Smooth muscle cell (in vitro differentiated cells): ENCODE measurements around the gene GLI2. TPM values are rescaled to one million over a fixed set of nuclear protein-coding genes. Genes with fewer than 3 reads are reported as not detected.
A peak's percentile ranks its signal among the peaks of the same experiment; 100 is the strongest.

Experiments
- DNase-seq: peaks from one replicate; lab custom pipeline; 2025; ENCODE audit not compliant: unreplicated experiment; lab: John Stamatoyannopoulos, UW
- H2AFZ ChIP-seq: fragments of 200-600 bp; sonication (generic); 2 replicates; pipeline ENCODE4 v1.6.0; 2016; ENCODE audit warnings: antibody characterized with exemption, low read depth, mild to moderate bottlenecking
- H3F3A ChIP-seq: fragments of 200-600 bp; sonication (generic); 2 replicates; pipeline ENCODE4 v1.6.0; 2017; ENCODE audit warnings: antibody characterized with exemption, low read depth
- H3K27ac ChIP-seq: fragments of 200-600 bp; sonication (generic); 2 replicates; pipeline ENCODE4 v1.5.1; 2016; ENCODE audit warnings: low read depth, mild to moderate bottlenecking
- H3K27me3 ChIP-seq: fragments of 200-600 bp; sonication (generic); 2 replicates; pipeline ENCODE4 v1.6.1; 2016; ENCODE audit warnings: low read depth, mild to moderate bottlenecking
- H3K36me3 ChIP-seq: fragments of 200-600 bp; sonication (generic); 2 replicates; pipeline ENCODE4 v1.5.1; 2016; ENCODE audit warnings: low read depth
- H3K4me1 ChIP-seq: fragments of 200-600 bp; sonication (generic); 2 replicates; pipeline ENCODE4 v1.5.1; 2016; ENCODE audit warnings: low read depth
- H3K4me2 ChIP-seq: fragments of 200-600 bp; sonication (generic); 2 replicates; pipeline ENCODE4 v1.6.0; 2016; ENCODE audit warnings: mild to moderate bottlenecking
- H3K4me3 ChIP-seq: fragments of 200-600 bp; sonication (generic); 2 replicates; pipeline ENCODE4 v1.5.1; 2016; ENCODE audit warnings: mild to moderate bottlenecking
- H3K79me2 ChIP-seq: fragments of 200-600 bp; sonication (generic); 2 replicates; pipeline ENCODE4 v1.6.0; 2016; ENCODE audit warnings: low read depth, mild to moderate bottlenecking
- H3K9ac ChIP-seq: fragments of 200-600 bp; sonication (generic); 2 replicates; pipeline ENCODE4 v1.6.0; 2016; ENCODE audit warnings: low read depth
- H3K9me3 ChIP-seq: fragments of 200-600 bp; sonication (generic); replicated peaks from 2 replicates; pipeline ENCODE4 v1.5.1; 2016; ENCODE audit warnings: low read depth
- H4K20me1 ChIP-seq: fragments of 200-600 bp; sonication (generic); 2 replicates; pipeline ENCODE4 v1.6.0; 2016; ENCODE audit warnings: low read depth
- WGBS: methylation state at CpG from one replicate; pipeline ENCODE4 v1.1.7; 2016; ENCODE audit warnings: low lambda C conversion rate; 5-methylcytosine and 5-hydroxymethylcytosine counted together
- polyA plus RNA-seq: library from polyadenylated mRNA; unstranded; fragments of >200 nt; fragmentation: Nextera tagmentation; extraction: Ambion mirVana; gene quantifications from 2 replicates; pipeline ENCODE4 v1.2.1, GENCODE V29; 2016
- total RNA-seq: library from RNA; depleted of rRNA; stranded (reverse); fragments of >200 nt; gene quantifications from 2 replicates; pipeline ENCODE4 v1.2.3, GENCODE V29; 2014
- TF ChIP-seq, protein P1 (sequence below): fragments of 200-600 bp; sonication (generic); IDR thresholded peaks from 2 replicates; pipeline ENCODE4 v1.5.1; 2017; ENCODE audit warnings: borderline replicate concordance, mild to moderate bottlenecking, antibody characterized with exemption; ENCODE audit not compliant: insufficient read depth, poor library complexity, severe bottlenecking

The GLI2 gene
- total and polyA plus RNA-seq, 2 experiments from 2014 or later, result 9.4 to 10.6 TPM

DNA sequence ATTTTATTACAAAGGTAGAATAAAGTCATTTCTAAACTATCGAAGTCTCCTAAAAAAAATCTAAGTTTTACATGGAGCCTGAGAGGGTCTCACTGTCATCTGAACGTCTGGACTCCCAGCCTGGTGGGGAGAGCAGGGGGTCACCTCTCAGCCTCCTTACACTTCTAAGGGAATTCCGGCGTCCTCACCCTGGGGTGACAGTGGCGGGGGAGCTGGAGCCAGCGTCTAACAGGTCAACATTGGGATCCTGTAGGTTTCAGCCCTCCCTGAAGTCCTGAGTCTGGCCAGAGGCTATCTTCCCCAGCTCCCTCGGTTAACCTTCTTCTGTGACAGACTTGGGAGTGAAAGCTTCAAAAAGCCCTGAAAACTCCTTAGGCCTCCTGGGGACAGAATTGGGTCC lies 34.6 kb upstream of the GLI2 start:
- no peaks in the 10 kb centered on the region for H3K36me3 ChIP-seq
- H3K27ac ChIP-seq, result no peak overlapping the region
- no peaks in the 10 kb centered on the region for H3K9me3 ChIP-seq
- H3K79me2 ChIP-seq, result no peaks in the 10 kb centered on the region
- H3K27me3 ChIP-seq, result no peaks in the 10 kb centered on the region
- H3K9ac ChIP-seq, result no peak overlapping the region
- no peak overlapping the region for H3K4me3 ChIP-seq
- H4K20me1 ChIP-seq, result no peaks in the 10 kb centered on the region
- DNase-seq, result no peak
- peaks cover 6% of the 10 kb centered on the region for H3F3A ChIP-seq
- H3K4me2 ChIP-seq, result no peak overlapping the region
- H2AFZ ChIP-seq, result no peak overlapping the region
- 86% methylated on average over 7 of the region's 7 CpGs for WGBS
- no peaks in the 10 kb centered on the region for H3K4me1 ChIP-seq
- TF ChIP-seq, protein P1, sequence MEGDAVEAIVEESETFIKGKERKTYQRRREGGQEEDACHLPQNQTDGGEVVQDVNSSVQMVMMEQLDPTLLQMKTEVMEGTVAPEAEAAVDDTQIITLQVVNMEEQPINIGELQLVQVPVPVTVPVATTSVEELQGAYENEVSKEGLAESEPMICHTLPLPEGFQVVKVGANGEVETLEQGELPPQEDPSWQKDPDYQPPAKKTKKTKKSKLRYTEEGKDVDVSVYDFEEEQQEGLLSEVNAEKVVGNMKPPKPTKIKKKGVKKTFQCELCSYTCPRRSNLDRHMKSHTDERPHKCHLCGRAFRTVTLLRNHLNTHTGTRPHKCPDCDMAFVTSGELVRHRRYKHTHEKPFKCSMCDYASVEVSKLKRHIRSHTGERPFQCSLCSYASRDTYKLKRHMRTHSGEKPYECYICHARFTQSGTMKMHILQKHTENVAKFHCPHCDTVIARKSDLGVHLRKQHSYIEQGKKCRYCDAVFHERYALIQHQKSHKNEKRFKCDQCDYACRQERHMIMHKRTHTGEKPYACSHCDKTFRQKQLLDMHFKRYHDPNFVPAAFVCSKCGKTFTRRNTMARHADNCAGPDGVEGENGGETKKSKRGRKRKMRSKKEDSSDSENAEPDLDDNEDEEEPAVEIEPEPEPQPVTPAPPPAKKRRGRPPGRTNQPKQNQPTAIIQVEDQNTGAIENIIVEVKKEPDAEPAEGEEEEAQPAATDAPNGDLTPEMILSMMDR, result no peak

DNA sequence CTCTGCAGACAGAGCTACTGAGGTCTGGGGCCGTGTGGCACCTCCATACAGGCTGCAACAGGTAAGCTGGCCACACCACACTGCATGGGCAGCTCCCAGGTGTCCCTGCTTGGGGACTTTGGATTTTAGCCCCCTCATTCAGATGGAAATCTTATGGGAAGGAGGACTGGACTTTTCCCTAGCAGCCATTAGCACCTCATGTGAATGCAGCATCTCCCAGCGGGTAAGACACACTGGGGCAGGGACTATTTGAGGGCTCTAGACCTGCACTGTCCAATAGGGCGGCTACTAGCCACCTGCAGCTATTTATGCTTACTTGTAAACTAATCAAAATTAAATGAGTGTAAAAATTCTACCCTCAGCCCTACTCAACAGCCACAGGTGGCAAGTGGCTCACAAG lies 34.2 kb upstream of the GLI2 start:
- H3K4me3 ChIP-seq, result no peak overlapping the region
- H3K9ac ChIP-seq, result no peak overlapping the region
- H2AFZ ChIP-seq, result no peak overlapping the region
- no peak for DNase-seq
- H4K20me1 ChIP-seq, result no peaks in the 10 kb centered on the region
- H3K27me3 ChIP-seq, result no peaks in the 10 kb centered on the region
- 94% methylated on average over 3 of the region's 3 CpGs for WGBS
- peaks cover 6% of the 10 kb centered on the region for H3F3A ChIP-seq
- TF ChIP-seq, protein P1, result no peak
- H3K9me3 ChIP-seq, result no peaks in the 10 kb centered on the region
- no peaks in the 10 kb centered on the region for H3K79me2 ChIP-seq
- no peak overlapping the region for H3K27ac ChIP-seq
- no peaks in the 10 kb centered on the region for H3K36me3 ChIP-seq
- H3K4me1 ChIP-seq, result no peaks in the 10 kb centered on the region
- H3K4me2 ChIP-seq, result no peak overlapping the region

DNA sequence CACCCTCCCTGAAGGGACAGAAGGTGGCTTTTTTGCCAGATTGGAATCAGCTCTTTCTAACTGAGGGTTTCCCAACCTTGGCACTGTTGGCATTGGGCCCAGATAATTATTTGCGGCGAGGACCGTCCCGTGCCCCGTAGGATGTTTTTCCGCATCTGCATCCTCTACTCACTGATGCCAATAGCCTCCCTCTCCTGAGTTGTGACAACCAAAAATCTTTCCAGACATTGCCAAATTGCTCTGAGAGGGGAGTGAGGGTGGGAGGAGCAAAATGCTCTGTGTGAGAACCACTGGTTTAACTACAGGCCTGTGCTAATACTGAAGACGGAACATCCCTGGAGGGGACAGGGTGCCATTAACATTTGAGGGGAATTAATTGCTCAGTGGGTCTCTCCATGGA lies 33.6 kb upstream of the GLI2 start:
- Histone ChIP-seq H3K4me1 (no peaks in the 10 kb centered on the region), H3K9ac (no peak overlapping the region), H4K20me1 (no peaks in the 10 kb centered on the region), H3F3A (peaks cover 6% of the 10 kb centered on the region), H3K27ac (no peak overlapping the region), H3K9me3 (no peaks in the 10 kb centered on the region), H2AFZ (no peak overlapping the region), H3K4me2 (no peak overlapping the region), H3K27me3 (no peaks in the 10 kb centered on the region), H3K36me3 (no peaks in the 10 kb centered on the region), H3K79me2 (no peaks in the 10 kb centered on the region), H3K4me3 (no peak overlapping the region)
- WGBS, result 93% methylated on average over 7 of the region's 7 CpGs
- no peak for DNase-seq
- TF ChIP-seq, protein P1, result no peak

DNA sequence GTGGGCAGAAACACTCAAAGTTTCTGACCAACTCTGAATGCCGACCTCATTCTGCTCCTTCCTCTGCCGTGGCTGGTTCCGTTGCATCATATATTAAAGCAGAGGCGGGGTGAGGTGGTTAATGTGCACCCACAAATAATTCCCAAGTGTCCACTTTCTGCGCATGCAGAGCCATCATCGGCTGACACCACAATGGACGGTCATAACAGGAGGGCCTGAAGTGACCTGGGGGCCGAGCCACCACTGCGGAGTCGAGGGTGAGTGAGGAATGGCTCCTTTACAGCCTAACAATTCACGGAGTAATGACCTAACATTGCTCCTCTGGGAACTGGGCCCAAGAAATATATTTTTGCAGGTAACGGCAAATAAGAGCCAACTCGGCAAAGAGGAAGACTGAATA lies 32.9 kb upstream of the GLI2 start:
- peak overlapping the region; percentile 73 for H3K27ac ChIP-seq
- peak overlapping the region; percentile 19 for H3K4me2 ChIP-seq
- no peaks in the 10 kb centered on the region for H3K79me2 ChIP-seq
- H3K9ac ChIP-seq, result no peak overlapping the region
- H3K36me3 ChIP-seq, result no peaks in the 10 kb centered on the region
- peaks cover 6% of the 10 kb centered on the region for H3F3A ChIP-seq
- WGBS, result 80% methylated on average over 13 of the region's 13 CpGs
- no peaks in the 10 kb centered on the region for H3K9me3 ChIP-seq
- no peak for DNase-seq
- H4K20me1 ChIP-seq, result no peaks in the 10 kb centered on the region
- H3K4me3 ChIP-seq, result no peak overlapping the region
- H3K27me3 ChIP-seq, result no peaks in the 10 kb centered on the region
- TF ChIP-seq, protein P1, result no peak
- no peaks in the 10 kb centered on the region for H3K4me1 ChIP-seq
- no peak overlapping the region for H2AFZ ChIP-seq
